Parathyroid adenoma (tissue), 2 donors: ENCODE results near the gene VPS35.

Experiments
- H2AFZ ChIP-seq: fragments of 300-600 bp; sonication (generic); one replicate; pipeline ENCODE4 v1.7.0; 2017; ENCODE audit warnings: antibody characterized with exemption, mild to moderate bottlenecking
- H3K27ac ChIP-seq: fragments of 300-600 bp; sonication (generic); one replicate; pipeline ENCODE4 v1.7.0; 2017
- H3K27me3 ChIP-seq: fragments of 300-600 bp; sonication (generic); one replicate; pipeline ENCODE4 v1.7.0; 2017; ENCODE audit warnings: low read length; ENCODE audit not compliant: control insufficient read depth, insufficient read depth
- H3K36me3 ChIP-seq: fragments of 300-600 bp; sonication (generic); one replicate; pipeline ENCODE4 v1.7.0; 2017; ENCODE audit warnings: low read length; ENCODE audit not compliant: control insufficient read depth, insufficient read depth
- H3K4me1 ChIP-seq: fragments of 300-600 bp; sonication (generic); one replicate; pipeline ENCODE4 v1.7.0; 2017; ENCODE audit warnings: control low read depth
- H3K4me2 ChIP-seq: fragments of 300-600 bp; sonication (generic); one replicate; pipeline ENCODE4 v1.7.0; 2017; ENCODE audit warnings: low read length
- H3K4me3 ChIP-seq: fragments of 300-600 bp; sonication (generic); one replicate; pipeline ENCODE4 v1.7.0; 2017; ENCODE audit warnings: low read depth, low read length
- H3K79me2 ChIP-seq: fragments of 300-600 bp; sonication (generic); one replicate; pipeline ENCODE4 v1.7.0; 2017; ENCODE audit warnings: control low read depth
- H3K9ac ChIP-seq: fragments of 300-600 bp; sonication (generic); one replicate; pipeline ENCODE4 v1.7.0; 2017; ENCODE audit warnings: mild to moderate bottlenecking
- H3K9me3 ChIP-seq: fragments of 300-600 bp; sonication (generic); one replicate; pipeline ENCODE4 v1.7.0; 2017; ENCODE audit warnings: low read length; ENCODE audit not compliant: control insufficient read depth
- CTCF ChIP-seq: fragments of 300-600 bp; sonication (generic); IDR thresholded peaks from one replicate; pipeline ENCODE4 v1.7.0; 2017; ENCODE audit warnings: antibody characterized with exemption, mild to moderate bottlenecking
- donor health status: primary hyperparathyroidism.

The VPS35 gene

GRCh38 chr16:46720619-46721018 lies 31.6 kb upstream of the VPS35 start:
- H3K9me3 ChIP-seq = no peaks in the 10 kb centered on the region
- no peak overlapping the region for H3K4me2 ChIP-seq
- H3K27me3 ChIP-seq = no peaks in the 10 kb centered on the region
- no peak overlapping the region for H3K27ac ChIP-seq
- H3K36me3 ChIP-seq = no peaks in the 10 kb centered on the region
- no peak for TF ChIP-seq CTCF
- no peak overlapping the region for H2AFZ ChIP-seq
- no peak overlapping the region for H3K9ac ChIP-seq
- H3K4me3 ChIP-seq = no peak overlapping the region
- H3K4me1 ChIP-seq = no peaks in the 10 kb centered on the region
- H3K79me2 ChIP-seq = no peaks in the 10 kb centered on the region

- no peak overlapping the region for H3K4me2 ChIP-seq
- H3K27ac ChIP-seq = no peak overlapping the region
- no peak overlapping the region for H3K4me3 ChIP-seq
- no peaks in the 10 kb centered on the region for H3K9me3 ChIP-seq
- no peak overlapping the region for H2AFZ ChIP-seq
- TF ChIP-seq CTCF = no peak
- no peaks in the 10 kb centered on the region for H3K36me3 ChIP-seq
- no peaks in the 10 kb centered on the region for H3K4me1 ChIP-seq
- H3K9ac ChIP-seq = no peak overlapping the region
- no peaks in the 10 kb centered on the region for H3K27me3 ChIP-seq
- H3K79me2 ChIP-seq = no peaks in the 10 kb centered on the region
These were observed 30.6 kb upstream of the VPS35 start for GRCh38 chr16:46719528-46719927.

- Histone ChIP-seq H3K4me2 (no peak overlapping the region), H3K79me2 (no peaks in the 10 kb centered on the region), H3K4me3 (no peak overlapping the region), H3K4me1 (no peaks in the 10 kb centered on the region), H3K27ac (no peak overlapping the region), H3K9ac (no peak overlapping the region), H3K9me3 (no peaks in the 10 kb centered on the region), H2AFZ (no peak overlapping the region), H3K36me3 (no peaks in the 10 kb centered on the region), H3K27me3 (no peaks in the 10 kb centered on the region)
- TF ChIP-seq CTCF = no peak
These were observed 29.2 kb upstream of the VPS35 start for GRCh38 chr16:46718214-46718613.

GRCh38 chr16:46717692-46718091 lies 28.7 kb upstream of the VPS35 start:
- Histone ChIP-seq H3K9ac (no peak overlapping the region), H3K4me2 (no peak overlapping the region), H3K9me3 (no peaks in the 10 kb centered on the region), H3K27me3 (no peaks in the 10 kb centered on the region), H3K79me2 (no peaks in the 10 kb centered on the region), H2AFZ (no peak overlapping the region), H3K27ac (no peak overlapping the region), H3K4me1 (no peaks in the 10 kb centered on the region), H3K36me3 (no peaks in the 10 kb centered on the region), H3K4me3 (no peak overlapping the region)
- no peak for TF ChIP-seq CTCF

- no peak for TF ChIP-seq CTCF
- Histone ChIP-seq H3K27ac (no peak overlapping the region), H3K27me3 (no peaks in the 10 kb centered on the region), H3K36me3 (no peaks in the 10 kb centered on the region), H3K4me1 (no peaks in the 10 kb centered on the region), H3K9ac (no peak overlapping the region), H3K79me2 (no peaks in the 10 kb centered on the region), H3K4me3 (no peak overlapping the region), H3K4me2 (no peak overlapping the region), H2AFZ (no peak overlapping the region), H3K9me3 (no peaks in the 10 kb centered on the region)
These were observed 26.9 kb upstream of the VPS35 start for GRCh38 chr16:46715769-46716305.
